ENCODE data around the gene SAMD7. TPM values are rescaled to one million over a fixed set of nuclear protein-coding genes. Genes with fewer than 3 reads are reported as not detected.

Gene SAMD7
- total RNA-seq, 1 donor from 2014 or later = not detected

GRCh38 chr3:169966951-169967915 lies 55.9 kb downstream of the SAMD7 start:
- peak; percentile 64 for ATAC-seq

- ATAC-seq = no peak
These were observed 57.0 kb downstream of the SAMD7 start for GRCh38 chr3:169968224-169968885.

- ATAC-seq = no peak
These were observed 58.1 kb downstream of the SAMD7 start for GRCh38 chr3:169969174-169970095.

DNA sequence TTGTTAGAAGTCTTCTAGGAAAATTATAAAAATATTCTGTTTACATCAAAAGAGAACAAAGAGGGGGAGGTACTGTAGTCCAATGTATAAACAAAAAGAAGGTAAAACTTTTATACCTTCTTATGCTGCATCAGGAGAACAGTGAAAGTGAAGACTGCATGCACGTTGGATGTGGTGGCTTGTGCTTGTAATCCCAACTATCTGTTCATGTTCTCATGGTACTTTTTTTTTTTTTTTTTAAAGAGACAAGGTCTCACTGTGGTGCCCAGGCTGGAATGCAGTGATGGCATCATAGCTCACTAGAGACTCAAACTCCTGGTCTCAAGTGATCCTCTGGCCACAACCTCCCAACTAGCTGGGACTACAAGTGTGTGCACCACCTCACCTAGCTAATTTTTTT lies 59.5 kb downstream of the SAMD7 start:
- no peak for ATAC-seq

GRCh38 chr3:169971522-169971921 lies 60.1 kb downstream of the SAMD7 start:
- ATAC-seq = no peak

DNA sequence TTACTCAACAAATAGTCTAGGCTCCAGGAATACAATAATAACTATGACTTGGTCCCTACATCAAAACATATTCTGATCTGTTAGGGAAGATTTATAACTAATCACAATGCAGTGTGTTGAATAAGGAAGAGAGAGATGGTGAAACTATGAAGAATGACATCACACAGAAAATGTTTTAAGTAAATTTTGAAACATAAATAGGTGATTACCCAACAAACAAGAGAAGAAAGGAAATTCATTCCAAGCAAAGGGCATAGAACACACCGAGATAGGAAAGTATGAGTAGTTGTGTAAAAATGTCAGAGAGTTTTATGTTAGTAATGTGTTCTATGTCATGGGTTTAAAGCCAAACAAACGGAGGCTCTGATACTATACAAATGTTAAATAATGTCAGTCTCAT lies 68.7 kb downstream of the SAMD7 start:
- no peak for ATAC-seq

DNA sequence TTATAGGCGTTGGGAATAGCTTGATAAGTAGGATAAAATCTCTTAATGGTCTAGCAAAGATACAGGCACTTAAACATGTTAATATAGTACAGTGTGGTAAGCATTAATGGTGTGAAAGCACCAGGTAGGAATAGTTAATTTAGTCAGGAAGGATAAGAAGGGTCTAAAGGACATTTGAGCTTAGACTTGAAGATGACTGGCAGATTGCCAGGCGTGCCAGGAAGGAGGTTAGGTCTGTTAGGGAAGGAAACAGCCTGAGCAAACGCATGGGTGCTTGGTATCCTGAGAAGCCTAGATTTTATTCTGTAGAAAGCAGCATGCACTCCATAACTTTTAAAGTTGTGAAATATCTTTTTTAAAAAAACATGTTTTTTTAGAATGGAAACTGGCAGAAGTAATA lies 72.9 kb downstream of the SAMD7 start:
- ATAC-seq = no peak

Other genes starting within 250 kb of the SAMD7 start
- gene MECOM, start 247.9 kb upstream of the SAMD7 start, total RNA-seq = 23.3 TPM
- gene TERC, start 146.5 kb upstream of the SAMD7 start, total RNA-seq = 10.6 TPM
- 1.6 TPM for gene ACTRT3, start 142.0 kb upstream of the SAMD7 start, total RNA-seq
- gene MYNN, start 138.2 kb upstream of the SAMD7 start, total RNA-seq = 8.8 TPM
- gene LRRIQ4, start 98.7 kb upstream of the SAMD7 start, total RNA-seq = not detected
- 0.24 TPM for gene LRRC34, start 98.7 kb upstream of the SAMD7 start, total RNA-seq
- gene LRRC31, start 41.6 kb upstream of the SAMD7 start, total RNA-seq = not detected
- 37.0 TPM for gene SEC62, start 55.2 kb downstream of the SAMD7 start, total RNA-seq
- gene GPR160, start 126.4 kb downstream of the SAMD7 start, total RNA-seq = 1.4 TPM